HG03159 (cell line): ENCODE results near the gene NFATC2.

Experiments used
- ATAC-seq: cut with Tn5 transposase; IDR thresholded peaks from one replicate; pipeline ENCODE4 v1.9.1; 2021; ENCODE audit warnings: mild to moderate bottlenecking, moderate library complexity; ENCODE audit not compliant: unreplicated experiment

The NFATC2 gene

GRCh38 chr20:51342510-51343236, 199.8 kb downstream of the NFATC2 start:
- no peak for ATAC-seq

- no peak for ATAC-seq
These were observed 200.9 kb downstream of the NFATC2 start for GRCh38 chr20:51341581-51341980.

- no peak for ATAC-seq
These were observed 202.1 kb downstream of the NFATC2 start for GRCh38 chr20:51340451-51340840.

GRCh38 chr20:51339721-51340450, 202.6 kb downstream of the NFATC2 start:
- ATAC-seq: no peak

- no peak for ATAC-seq
These were observed 203.7 kb downstream of the NFATC2 start for GRCh38 chr20:51338692-51339440.

GRCh38 chr20:51337126-51337805, 205.3 kb downstream of the NFATC2 start:
- no peak for ATAC-seq
